CD4-positive, alpha-beta T cell (primary cell): ENCODE measurements around the gene CETN2. TPM values are rescaled to one million over a fixed set of nuclear protein-coding genes. Genes with fewer than 3 reads are reported as not detected.

Experiments used
- ATAC-seq: fragments of 200-7000 bp; cut with Tn5 transposase; one replicate; pipeline ENCODE4 v1.10.0; 2022; ENCODE audit warnings: mild to moderate bottlenecking; ENCODE audit not compliant: poor library complexity
- CTCF ChIA-PET: fragments of 350-600 bp; sonication (Branson Sonifier 250); formaldehyde crosslinking; loops from one replicate; lab custom pipeline; 2021; ENCODE audit warnings: antibody characterized with exemption, inconsistent platforms; lab: Charles Lee
- POLR2A ChIA-PET: fragments of 350-600 bp; sonication (Branson Sonifier 250); formaldehyde crosslinking; loops from one replicate; lab custom pipeline; 2021; ENCODE audit warnings: antibody characterized with exemption, inconsistent platforms; lab: Charles Lee
- DNase-seq, 14 experiments: peaks; one replicate each; pipeline ENCODE4 v3.0.0-alpha.2; 2013 to 2020; ENCODE audit warnings: mixed read lengths in 2 of 14
- H3K27ac ChIP-seq, 2 donors: one replicate each; pipeline versions ENCODE4 v1.5.1 to v1.7.0; 2013; ENCODE audit warnings: low read length in 2 of 2, low read depth in 1 of 2, mild to moderate bottlenecking in 1 of 2
- H3K27me3 ChIP-seq, 2 experiments: 1 replicate in 1 of 2; 2 replicates in 1 of 2; pipeline versions ENCODE4 v1.6.1 to v1.7.0; 2013; ENCODE audit warnings: low read length in 2 of 2, control low read depth in 1 of 2, mild to moderate bottlenecking in 1 of 2, moderate library complexity in 1 of 2; ENCODE audit not compliant: insufficient read depth in 2 of 2, control insufficient read depth in 1 of 2
- H3K36me3 ChIP-seq: one replicate; pipeline ENCODE4 v1.6.1; 2013; ENCODE audit warnings: low read length, control low read depth; ENCODE audit not compliant: insufficient read depth
- H3K4me1 ChIP-seq: one replicate; pipeline ENCODE4 v1.6.1; 2013; ENCODE audit warnings: low read length, control low read depth; ENCODE audit not compliant: insufficient read depth
- H3K4me3 ChIP-seq: one replicate; pipeline ENCODE4 v1.5.1; 2013; ENCODE audit warnings: mild to moderate bottlenecking, low read length, moderate library complexity
- H3K9me3 ChIP-seq, 2 experiments: 1 replicate in 1 of 2; 2 replicates in 1 of 2; pipeline versions ENCODE4 v1.6.1 to v1.7.0; 2013; ENCODE audit warnings: low read length in 2 of 2, mild to moderate bottlenecking in 2 of 2, control low read depth in 1 of 2, moderate library complexity in 1 of 2; ENCODE audit not compliant: control insufficient read depth in 1 of 2, insufficient read depth in 1 of 2
- H3K27ac Mint-ChIP-seq: one replicate; pipeline ENCODE4 v1.8.0; 2020; ENCODE audit warnings: mixed read lengths
- H3K27me3 Mint-ChIP-seq: one replicate; pipeline ENCODE4 v1.8.0; 2021; ENCODE audit warnings: mixed read lengths
- H3K36me3 Mint-ChIP-seq: one replicate; pipeline ENCODE4 v1.8.0; 2021; ENCODE audit warnings: low read depth, mixed read lengths
- H3K4me1 Mint-ChIP-seq: one replicate; pipeline ENCODE4 v1.8.0; 2021; ENCODE audit warnings: low read depth, mixed read lengths
- H3K4me3 Mint-ChIP-seq: one replicate; pipeline ENCODE4 v1.8.0; 2020; ENCODE audit warnings: mild to moderate bottlenecking, mixed read lengths
- H3K9me3 Mint-ChIP-seq: one replicate; pipeline ENCODE4 v1.8.0; 2020; ENCODE audit warnings: mixed read lengths
- intact Hi-C, 2 experiments: fragments of 100-400 bp; cut with DNase I in 1 of 2; cut with micrococcal nuclease in 1 of 2; formaldehyde crosslinking; loops; one replicate each; pipeline versions ENCODE4 v1.15.1 to v1.9.0; 2023 to 2025; cut with DNase I, micrococcal nuclease
- total RNA-seq, 174 experiments: library from RNA in 2 of 174; stranded (reverse) in 2 of 174; gene quantifications; one replicate each; pipeline ENCODE4 v1.2.3 and lab custom pipeline; 2021 to 2026
- TF ChIP-seq, protein P1 (sequence below): fragments of 200-600 bp; IDR thresholded peaks from one replicate; pipeline ENCODE4 v1.8.0; 2022; ENCODE audit warnings: antibody characterized with exemption, mild to moderate bottlenecking

CETN2 gene
- total RNA-seq, 2 experiments from 2014 or later, result 4.0 to 5.1 TPM

DNA sequence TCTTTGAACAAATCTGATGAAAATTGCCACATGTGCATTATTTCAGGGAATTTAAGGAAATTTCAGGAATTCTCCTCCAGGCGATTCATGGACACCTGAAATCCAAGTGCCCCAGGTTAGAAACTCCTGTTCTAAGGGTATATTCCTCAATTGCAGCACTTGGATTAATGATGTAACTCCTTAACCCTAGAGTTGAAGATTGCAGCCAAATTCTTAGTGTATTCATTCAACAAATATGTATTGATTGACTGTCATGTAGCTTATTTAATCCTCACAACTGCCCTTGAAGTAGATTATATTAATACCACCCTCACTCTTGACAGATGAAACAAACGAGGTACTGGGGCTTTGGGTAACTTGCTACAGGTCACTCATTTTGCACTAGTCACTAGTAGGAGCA is 11.3 kb downstream of the CETN2 start:
- no peaks in the 10 kb centered on the region for H3K9me3 Mint-ChIP-seq

DNA sequence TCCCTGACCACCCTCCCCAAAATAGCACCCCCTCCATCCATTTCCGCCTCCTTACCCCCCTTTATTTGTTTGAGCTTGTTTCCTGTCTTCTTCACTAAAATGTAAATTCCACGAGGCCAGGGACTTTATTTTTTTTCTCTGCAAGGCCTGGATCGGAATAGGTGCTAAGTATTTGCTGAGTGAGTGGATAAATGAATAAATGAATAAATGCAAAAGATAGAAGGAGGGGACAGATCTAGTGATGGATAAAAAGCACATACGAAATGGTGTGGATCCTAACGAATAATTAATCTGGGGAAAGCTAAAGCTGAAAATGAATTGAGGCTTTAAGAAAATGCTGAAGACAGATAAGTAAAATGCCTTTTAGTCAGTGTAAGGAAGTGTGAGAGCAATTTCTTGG is 12.2 kb downstream of the CETN2 start:
- no peak for ATAC-seq
- POLR2A ChIA-PET, result no interaction called here
- intact Hi-C loops, result loop anchor here in 1 of 2 experiments (5.0 kb wide), 1 partner anchor 1666 kb away; no protein-coding TSS in a partner anchor
- no peak for DNase-seq
- H3K9me3 Mint-ChIP-seq, result no peaks in the 10 kb centered on the region
- Histone ChIP-seq H3K27me3 (peaks cover 2 to 5% of the 10 kb centered on the region in 2 experiments), H3K36me3 (no peaks in the 10 kb centered on the region), H3K4me1 (no peaks in the 10 kb centered on the region), H3K4me3 (no peak overlapping the region), H3K27ac (no peak overlapping the region), H3K9me3 (no peaks in the 10 kb centered on the region)
- CTCF ChIA-PET, result no interaction called here
- peaks cover 4% of the 10 kb centered on the region for H3K4me1 Mint-ChIP-seq
- H3K27ac Mint-ChIP-seq, result no peak overlapping the region
- H3K27me3 Mint-ChIP-seq, result peaks cover 8% of the 10 kb centered on the region
- no peak overlapping the region for H3K4me3 Mint-ChIP-seq
- TF ChIP-seq, protein P1, sequence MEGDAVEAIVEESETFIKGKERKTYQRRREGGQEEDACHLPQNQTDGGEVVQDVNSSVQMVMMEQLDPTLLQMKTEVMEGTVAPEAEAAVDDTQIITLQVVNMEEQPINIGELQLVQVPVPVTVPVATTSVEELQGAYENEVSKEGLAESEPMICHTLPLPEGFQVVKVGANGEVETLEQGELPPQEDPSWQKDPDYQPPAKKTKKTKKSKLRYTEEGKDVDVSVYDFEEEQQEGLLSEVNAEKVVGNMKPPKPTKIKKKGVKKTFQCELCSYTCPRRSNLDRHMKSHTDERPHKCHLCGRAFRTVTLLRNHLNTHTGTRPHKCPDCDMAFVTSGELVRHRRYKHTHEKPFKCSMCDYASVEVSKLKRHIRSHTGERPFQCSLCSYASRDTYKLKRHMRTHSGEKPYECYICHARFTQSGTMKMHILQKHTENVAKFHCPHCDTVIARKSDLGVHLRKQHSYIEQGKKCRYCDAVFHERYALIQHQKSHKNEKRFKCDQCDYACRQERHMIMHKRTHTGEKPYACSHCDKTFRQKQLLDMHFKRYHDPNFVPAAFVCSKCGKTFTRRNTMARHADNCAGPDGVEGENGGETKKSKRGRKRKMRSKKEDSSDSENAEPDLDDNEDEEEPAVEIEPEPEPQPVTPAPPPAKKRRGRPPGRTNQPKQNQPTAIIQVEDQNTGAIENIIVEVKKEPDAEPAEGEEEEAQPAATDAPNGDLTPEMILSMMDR, result no peak
- no peaks in the 10 kb centered on the region for H3K36me3 Mint-ChIP-seq

More for the DNA sequence above, 11.3 kb downstream of the CETN2 start:
- TF ChIP-seq, protein P1, result no peak
- ChIA-PET POLR2A (no interaction called here), CTCF (no interaction called here)
- DNase-seq, result no peak
- H3K4me1 Mint-ChIP-seq, result no peaks in the 10 kb centered on the region
- no peaks in the 10 kb centered on the region for H3K36me3 ChIP-seq
- H3K4me1 ChIP-seq, result no peaks in the 10 kb centered on the region
- intact Hi-C loops, result loop anchor here in 1 of 2 experiments (5.0 kb wide), 1 partner anchor 1667 kb away; no protein-coding TSS in a partner anchor
- H3K27me3 ChIP-seq, result peaks cover 2 to 10% of the 10 kb centered on the region in 2 experiments
- H3K36me3 Mint-ChIP-seq, result no peaks in the 10 kb centered on the region
- no peak overlapping the region for H3K27ac Mint-ChIP-seq
- H3K9me3 ChIP-seq, result no peaks in the 10 kb centered on the region
- ATAC-seq, result no peak
- H3K27ac ChIP-seq, result no peak overlapping the region
- H3K4me3 Mint-ChIP-seq, result no peak overlapping the region
- H3K4me3 ChIP-seq, result no peak overlapping the region
- peaks cover 8% of the 10 kb centered on the region for H3K27me3 Mint-ChIP-seq

DNA sequence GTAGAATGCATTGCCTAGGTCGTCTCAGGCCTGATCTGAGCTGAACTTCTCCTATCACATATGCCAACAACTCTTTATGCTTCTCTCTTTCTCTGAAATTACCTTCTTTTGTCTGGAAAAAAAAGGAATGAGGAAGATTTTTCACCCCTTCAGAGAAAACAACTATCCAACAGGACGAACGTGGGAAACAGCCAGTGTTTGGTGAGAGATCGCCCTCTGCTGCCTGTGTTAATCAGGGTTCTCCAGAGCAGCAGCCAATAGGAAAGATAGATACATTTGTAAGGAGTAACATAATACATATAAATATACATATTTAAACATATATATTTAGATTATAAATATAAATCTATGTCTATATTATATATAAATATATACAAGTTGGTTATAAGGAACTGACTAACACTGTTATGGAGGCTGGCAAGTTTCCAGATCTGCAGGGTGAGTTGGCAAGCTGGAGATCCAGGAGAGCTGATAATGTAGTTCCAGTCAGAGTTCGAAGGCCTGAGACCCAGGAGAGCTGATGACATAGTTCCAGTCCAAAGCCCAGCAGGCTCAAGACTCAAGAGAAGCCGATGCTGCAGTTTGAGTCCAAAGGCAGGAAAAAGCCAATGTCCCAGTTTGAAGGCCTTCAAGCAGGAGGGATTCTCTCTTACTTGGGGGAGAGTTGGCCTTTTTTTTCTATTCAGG is 13.3 kb downstream of the CETN2 start:
- intact Hi-C loops, result loop anchor here in 1 of 2 experiments (5.0 kb wide), 1 partner anchor 1665 kb away; no protein-coding TSS in a partner anchor
- no peak overlapping the region for H3K4me3 ChIP-seq
- Mint-ChIP-seq H3K4me1 (peaks cover 10% of the 10 kb centered on the region), H3K4me3 (no peak overlapping the region), H3K9me3 (no peaks in the 10 kb centered on the region), H3K36me3 (no peaks in the 10 kb centered on the region), H3K27ac (no peak overlapping the region), H3K27me3 (peaks cover 8% of the 10 kb centered on the region)
- no peak for DNase-seq
- H3K36me3 ChIP-seq, result no peaks in the 10 kb centered on the region
- H3K4me1 ChIP-seq, result no peaks in the 10 kb centered on the region
- POLR2A ChIA-PET, result no interaction called here
- CTCF ChIA-PET, result no interaction called here
- H3K27ac ChIP-seq, result no peak overlapping the region
- TF ChIP-seq, protein P1, result no peak
- no peaks in the 10 kb centered on the region for H3K9me3 ChIP-seq
- H3K27me3 ChIP-seq, result peaks cover 0 to 2% of the 10 kb centered on the region in 2 experiments
- no peak for ATAC-seq
